Measurements from ENCODE around the gene ATCAY. TPM values are rescaled to one million over a fixed set of nuclear protein-coding genes. Genes with fewer than 3 reads are reported as not detected.
A peak's percentile ranks its signal among the peaks of the same experiment; 100 is the strongest.
"Not testable (repeated sequence)": the region's sequence is repeated elsewhere in the genome, so short reads cannot be mapped to it uniquely, and the experiment has no call there.

Gene ATCAY
- total and polyA plus RNA-seq, 2 of the 13 experiments (the other 11 are each of a cell fraction or from before 2014, with no cell fraction given): not detected

GRCh38 chr19:3952755-3953276 is 72.3 kb downstream of the ATCAY start:
- BruUV-seq (replicated peaks); H3K27ac ChIP-seq (ENCODE audit: extremely low read length, insufficient read depth, low read length); H3K79me2 ChIP-seq (ENCODE audit: insufficient read depth, low read length); H3K36me3 ChIP-seq (replicated peaks in 1 of 2; ENCODE audit: control insufficient read depth in 1 of 2, insufficient read depth in 2 of 2, low read length in 2 of 2); H2AFZ ChIP-seq (ENCODE audit: low read length); H4K20me1 ChIP-seq (ENCODE audit: insufficient read depth, low read length); H3K4me1 ChIP-seq (ENCODE audit: insufficient read depth, low read length); H3K9me3 ChIP-seq (ENCODE audit: low read length); H3K27me3 ChIP-seq (ENCODE audit: control insufficient read depth in 1 of 2, insufficient read depth in 2 of 2, low read length in 2 of 2); FAIRE-seq; intact Hi-C loops (cut with micrococcal nuclease; ENCODE audit: unreplicated experiment); H3K9ac ChIP-seq (ENCODE audit: insufficient read depth, low read depth, low read length); DNase-seq (ENCODE audit: low spot score); H3K4me3 ChIP-seq (replicated peaks in 1 of 3; ENCODE audit: insufficient read depth in 1 of 3, low read depth in 2 of 3, low read length in 3 of 3); in situ Hi-C loops (cut with HindIII; ENCODE audit: extremely low pct_ligation_motif_present, low pct_unique_long_range_greater_than_20kb); CTCF ChIA-PET (ENCODE audit: low intra/inter-chr PET ratio, low total read pairs): not testable (repeated sequence)
- H3K4me2 ChIP-seq (ENCODE audit: low read depth, low read length): peak overlapping the region; percentile 45; the same call in 1 of the 2 replicates
- POLR2A ChIA-PET: interaction anchor here (0.9 kb wide), 1 partner anchor 33 kb away, joined by 3 read pairs; the partner anchor contains the start of gene EEF2
- 0 out of 2 replicates have a peak, but pooled peaks have one; percentile 0 for TF ChIP-seq RARA (CRISPR knock-in tag; IDR thresholded peaks at IDR 0.05)
- ATAC-seq: peak; percentile 12; the same call in 2 of the 3 replicates
- WGBS (ENCODE audit: low lambda C conversion rate): 29% methylated on average over 9 of the region's 9 CpGs

GRCh38 chr19:3954107-3954506 is 73.6 kb downstream of the ATCAY start:
- Histone ChIP-seq H2AFZ (ENCODE audit: low read length) (no peak overlapping the region), H4K20me1 (ENCODE audit: insufficient read depth, low read length) (no peaks in the 10 kb centered on the region), H3K27ac (ENCODE audit: extremely low read length, insufficient read depth, low read length) (no peak overlapping the region), H3K9ac (ENCODE audit: insufficient read depth, low read depth, low read length) (no peak overlapping the region), H3K27me3 (ENCODE audit: control insufficient read depth in 1 of 2, insufficient read depth in 2 of 2, low read length in 2 of 2) (peaks cover 0 to 7% of the 10 kb centered on the region in 2 experiments; a peak in 2 of 5 replicates), H3K4me3 (replicated peaks in 1 of 3; ENCODE audit: insufficient read depth in 1 of 3, low read depth in 2 of 3, low read length in 3 of 3) (no peak overlapping the region), H3K4me1 (ENCODE audit: insufficient read depth, low read length) (peaks cover 6% of the 10 kb centered on the region; the same call in 1 of the 2 replicates), H3K79me2 (ENCODE audit: insufficient read depth, low read length) (no peaks in the 10 kb centered on the region), H3K36me3 (replicated peaks in 1 of 2; ENCODE audit: control insufficient read depth in 1 of 2, insufficient read depth in 2 of 2, low read length in 2 of 2) (peaks cover 0 to 4% of the 10 kb centered on the region in 2 experiments; a peak in 1 of 5 replicates), H3K4me2 (ENCODE audit: low read depth, low read length) (no peak overlapping the region), H3K9me3 (ENCODE audit: low read length) (no peaks in the 10 kb centered on the region)
- ChIA-PET CTCF (ENCODE audit: low intra/inter-chr PET ratio, low total read pairs) (no interaction called here), POLR2A (no interaction called here)
- DNase-seq (ENCODE audit: low spot score) (no peak), FAIRE-seq (no peak), ATAC-seq (no peak)
- BruUV-seq (replicated peaks): no TSS peak
- 79% methylated on average over 7 of the region's 12 CpGs for WGBS (ENCODE audit: low lambda C conversion rate)
- in situ Hi-C loops (cut with HindIII; ENCODE audit: extremely low pct_ligation_motif_present, low pct_unique_long_range_greater_than_20kb) (no loop called here), intact Hi-C loops (cut with micrococcal nuclease; ENCODE audit: unreplicated experiment) (no loop called here)
- TF ChIP-seq SUZ12 (IDR thresholded peaks at IDR 0.05; ENCODE audit: low read depth, low read length): no peak
- TF ChIP-seq ARID2 (CRISPR knock-in tag; IDR thresholded peaks at IDR 0.05; ENCODE audit: borderline replicate concordance): no peak
- no peak for TF ChIP-seq FOXC1 (CRISPR knock-in tag; IDR thresholded peaks at IDR 0.05; ENCODE audit: borderline replicate concordance)
- TF ChIP-seq ZNF331 (CRISPR knock-in tag; IDR thresholded peaks at IDR 0.05): no peak
- no peak for TF ChIP-seq ZNF850 (CRISPR knock-in tag; conservative IDR thresholded peaks at IDR 0.05)
- TF ChIP-seq TFDP2 (CRISPR knock-in tag; IDR thresholded peaks at IDR 0.05): no peak
- no peak for TF ChIP-seq ZNF3 (CRISPR knock-in tag; IDR thresholded peaks at IDR 0.05)
- no peak for TF ChIP-seq IRF2 (CRISPR knock-in tag; IDR thresholded peaks at IDR 0.05)
- TF ChIP-seq ZNF451 (CRISPR knock-in tag; IDR thresholded peaks at IDR 0.05): no peak
- TF ChIP-seq ZBTB2 (CRISPR knock-in tag; IDR thresholded peaks at IDR 0.05; ENCODE audit: low read depth): no peak
- no peak for TF ChIP-seq FOXP4 (CRISPR knock-in tag; IDR thresholded peaks at IDR 0.05)
- no peak for TF ChIP-seq DRAP1 (CRISPR knock-in tag; IDR thresholded peaks at IDR 0.05)
- no peak for TF ChIP-seq ZFP36L1 (CRISPR knock-in tag; IDR thresholded peaks at IDR 0.05)
